Activated CD8-positive, alpha-beta T cell treated with anti-CD3 and anti-CD28 coated beads, Interleukin-2, amount 10 ng/mL, durations not matched to agents 7 days and 5 days (primary cell): ENCODE measurements around the gene GNAQ. TPM values are rescaled to one million over a fixed set of nuclear protein-coding genes. Genes with fewer than 3 reads are reported as not detected.

Experiments used
- ATAC-seq: fragments of 150-1000 bp; cut with Tn5 transposase; one replicate; pipeline ENCODE4 v1.10.0; 2021; ENCODE audit warnings: moderate library complexity
- CTCF ChIA-PET: fragments of 350-600 bp; sonication (Branson Sonifier 250); formaldehyde crosslinking; loops from one replicate; lab custom pipeline; 2021; ENCODE audit warnings: antibody characterized with exemption; lab: Charles Lee
- POLR2A ChIA-PET: fragments of 350-600 bp; sonication (Branson Sonifier 250); formaldehyde crosslinking; loops from one replicate; lab custom pipeline; 2021; ENCODE audit warnings: antibody characterized with exemption; lab: Charles Lee
- DNase-seq: peaks from one replicate; pipeline ENCODE4 v3.0.0-alpha.2; 2020
- H3K27ac Mint-ChIP-seq: one replicate; pipeline ENCODE4 v1.8.0; 2021; ENCODE audit warnings: mild to moderate bottlenecking, mixed read lengths
- H3K27me3 Mint-ChIP-seq: one replicate; pipeline ENCODE4 v1.8.0; 2021; ENCODE audit warnings: low read depth, mixed read lengths
- H3K36me3 Mint-ChIP-seq: one replicate; pipeline ENCODE4 v1.8.0; 2021; ENCODE audit warnings: low read depth, mixed read lengths
- H3K4me1 Mint-ChIP-seq: one replicate; pipeline ENCODE4 v1.8.0; 2021; ENCODE audit warnings: low read depth, mixed read lengths
- H3K4me3 Mint-ChIP-seq: one replicate; pipeline ENCODE4 v1.8.0; 2021; ENCODE audit warnings: mild to moderate bottlenecking, mixed read lengths
- H3K9me3 Mint-ChIP-seq: one replicate; pipeline ENCODE4 v1.8.0; 2022; ENCODE audit warnings: mixed read lengths; ENCODE audit not compliant: insufficient read depth
- total RNA-seq, 2 experiments: library from RNA; stranded (reverse); gene quantifications; one replicate each; pipeline ENCODE4 v1.2.3, GENCODE V29; 2021

Gene GNAQ
- total RNA-seq, 2 experiments from 2014 or later, result 29.0 to 29.7 TPM

GRCh38 chr9:77969083-77969482 lies 62.5 kb downstream of the GNAQ start:
- ATAC-seq (no peak), DNase-seq (no peak)
- Mint-ChIP-seq H3K27me3 (no peaks in the 10 kb centered on the region), H3K4me3 (no peak overlapping the region), H3K27ac (no peak overlapping the region), H3K4me1 (peaks cover 3% of the 10 kb centered on the region), H3K9me3 (no peaks in the 10 kb centered on the region), H3K36me3 (peaks cover 3% of the 10 kb centered on the region)
- CTCF ChIA-PET, result interaction anchor here (1.0 to 1.1 kb wide), 2 partner anchors 13 to 66 kb away, joined by 3 to 4 read pairs; no protein-coding TSS in a partner anchor
- POLR2A ChIA-PET, result no interaction called here

GRCh38 chr9:77968506-77968905 lies 63.1 kb downstream of the GNAQ start:
- Mint-ChIP-seq H3K27ac (no peak overlapping the region), H3K4me1 (peaks cover 3% of the 10 kb centered on the region), H3K9me3 (no peaks in the 10 kb centered on the region), H3K36me3 (peaks cover 3% of the 10 kb centered on the region), H3K27me3 (no peaks in the 10 kb centered on the region), H3K4me3 (no peak overlapping the region)
- no peak for DNase-seq
- POLR2A ChIA-PET, result no interaction called here
- CTCF ChIA-PET, result interaction anchor here (1.1 kb wide), 1 partner anchor 12 kb away, joined by 4 read pairs; no protein-coding TSS in a partner anchor
- ATAC-seq, result no peak

GRCh38 chr9:77966718-77967117 lies 64.9 kb downstream of the GNAQ start:
- Mint-ChIP-seq H3K9me3 (no peaks in the 10 kb centered on the region), H3K4me1 (peaks cover 3% of the 10 kb centered on the region), H3K27ac (no peak overlapping the region), H3K36me3 (peaks cover 9% of the 10 kb centered on the region), H3K27me3 (no peaks in the 10 kb centered on the region), H3K4me3 (no peak overlapping the region)
- CTCF ChIA-PET, result no interaction called here
- POLR2A ChIA-PET, result interaction anchor here (1.0 kb wide), 1 partner anchor 9 kb away, joined by 3 read pairs; no protein-coding TSS in a partner anchor
- ATAC-seq, result no peak
- no peak for DNase-seq

- H3K9me3 Mint-ChIP-seq, result no peaks in the 10 kb centered on the region
- DNase-seq (no peak), ATAC-seq (no peak)
- no peak overlapping the region for H3K4me3 Mint-ChIP-seq
- ChIA-PET POLR2A (interaction anchor here (0.6 kb wide), 1 partner anchor 67 kb away, joined by 3 read pairs; no protein-coding TSS in a partner anchor), CTCF (interaction anchor here (0.6 to 1.4 kb wide), 2 partner anchors 11 to 64 kb away, joined by 3 read pairs; no protein-coding TSS in a partner anchor)
- no peak overlapping the region for H3K27ac Mint-ChIP-seq
- peaks cover 3% of the 10 kb centered on the region for H3K4me1 Mint-ChIP-seq
- no peaks in the 10 kb centered on the region for H3K27me3 Mint-ChIP-seq
- H3K36me3 Mint-ChIP-seq, result peaks cover 8% of the 10 kb centered on the region
Observed at GRCh38 chr9:77965445-77966123, 66.0 kb downstream of the GNAQ start.

- no peak for DNase-seq
- H3K27ac Mint-ChIP-seq, result no peak overlapping the region
- no peak for ATAC-seq
- no peaks in the 10 kb centered on the region for H3K9me3 Mint-ChIP-seq
- ChIA-PET POLR2A (no interaction called here), CTCF (no interaction called here)
- no peaks in the 10 kb centered on the region for H3K27me3 Mint-ChIP-seq
- H3K4me1 Mint-ChIP-seq, result no peaks in the 10 kb centered on the region
- no peak overlapping the region for H3K4me3 Mint-ChIP-seq
- H3K36me3 Mint-ChIP-seq, result peaks cover 8% of the 10 kb centered on the region
Observed at GRCh38 chr9:77964258-77964657, 67.4 kb downstream of the GNAQ start.

GRCh38 chr9:77961541-77961940 lies 70.1 kb downstream of the GNAQ start:
- Mint-ChIP-seq H3K4me3 (no peak overlapping the region), H3K27ac (no peak overlapping the region), H3K4me1 (peaks cover 11% of the 10 kb centered on the region), H3K27me3 (no peaks in the 10 kb centered on the region), H3K9me3 (no peaks in the 10 kb centered on the region), H3K36me3 (peaks cover 10% of the 10 kb centered on the region)
- ATAC-seq, result no peak
- ChIA-PET CTCF (interaction anchor here (1.4 kb wide), 1 partner anchor 17 kb away, joined by 3 read pairs; no protein-coding TSS in a partner anchor), POLR2A (no interaction called here)
- no peak for DNase-seq

- Mint-ChIP-seq H3K36me3 (peaks cover 10% of the 10 kb centered on the region), H3K9me3 (no peaks in the 10 kb centered on the region), H3K4me1 (peaks cover 13% of the 10 kb centered on the region), H3K27ac (no peak overlapping the region), H3K27me3 (no peaks in the 10 kb centered on the region), H3K4me3 (no peak overlapping the region)
- no peak for DNase-seq
- no peak for ATAC-seq
- CTCF ChIA-PET, result interaction anchor here (1.0 to 1.4 kb wide), 2 partner anchors 16 to 75 kb away, joined by 3 read pairs; no protein-coding TSS in a partner anchor
- POLR2A ChIA-PET, result no interaction called here
Observed at GRCh38 chr9:77960356-77961153, 71.1 kb downstream of the GNAQ start.

- H3K4me1 Mint-ChIP-seq, result peaks cover 13% of the 10 kb centered on the region
- no peak overlapping the region for H3K4me3 Mint-ChIP-seq
- ChIA-PET CTCF (no interaction called here), POLR2A (no interaction called here)
- DNase-seq, result no peak
- no peak overlapping the region for H3K27ac Mint-ChIP-seq
- ATAC-seq, result no peak
- no peaks in the 10 kb centered on the region for H3K9me3 Mint-ChIP-seq
- H3K27me3 Mint-ChIP-seq, result no peaks in the 10 kb centered on the region
- peaks cover 10% of the 10 kb centered on the region for H3K36me3 Mint-ChIP-seq
Observed at GRCh38 chr9:77959803-77960202, 71.8 kb downstream of the GNAQ start.

- CTCF ChIA-PET, result interaction anchor here (1.2 kb wide), 1 partner anchor 19 kb away, joined by 4 read pairs; no protein-coding TSS in a partner anchor
- Mint-ChIP-seq H3K9me3 (no peaks in the 10 kb centered on the region), H3K27me3 (no peaks in the 10 kb centered on the region), H3K27ac (no peak overlapping the region), H3K4me1 (peaks cover 13% of the 10 kb centered on the region), H3K4me3 (no peak overlapping the region), H3K36me3 (peaks cover 5% of the 10 kb centered on the region)
- POLR2A ChIA-PET, result interaction anchor here (0.6 to 1.0 kb wide), 2 partner anchors 9 to 568 kb away, joined by 3 to 4 read pairs; no protein-coding TSS in a partner anchor
- no peak for DNase-seq
- ATAC-seq, result no peak
Observed at GRCh38 chr9:77957652-77958051, 74.0 kb downstream of the GNAQ start.

- H3K9me3 Mint-ChIP-seq, result no peaks in the 10 kb centered on the region
- H3K4me1 Mint-ChIP-seq, result peaks cover 13% of the 10 kb centered on the region
- ATAC-seq (no peak), DNase-seq (no peak)
- H3K36me3 Mint-ChIP-seq, result peaks cover 3% of the 10 kb centered on the region
- H3K27ac Mint-ChIP-seq, result no peak overlapping the region
- H3K4me3 Mint-ChIP-seq, result no peak overlapping the region
- ChIA-PET POLR2A (no interaction called here), CTCF (interaction anchor here (1.1 to 1.8 kb wide), 4 partner anchors 13 to 165 kb away, joined by 3 to 7 read pairs (median 4); no protein-coding TSS in a partner anchor)
- H3K27me3 Mint-ChIP-seq, result no peaks in the 10 kb centered on the region
Observed at GRCh38 chr9:77956555-77956954, 75.1 kb downstream of the GNAQ start.

- Mint-ChIP-seq H3K27ac (no peak overlapping the region), H3K4me3 (no peak overlapping the region), H3K36me3 (peaks cover 3% of the 10 kb centered on the region), H3K9me3 (no peaks in the 10 kb centered on the region), H3K4me1 (peaks cover 13% of the 10 kb centered on the region), H3K27me3 (no peaks in the 10 kb centered on the region)
- ChIA-PET CTCF (interaction anchor here (1.2 to 1.4 kb wide), 3 partner anchors 9 to 80 kb away, joined by 3 read pairs; no protein-coding TSS in a partner anchor), POLR2A (no interaction called here)
- no peak for DNase-seq
- ATAC-seq, result no peak
Observed at GRCh38 chr9:77954666-77955015, 77.0 kb downstream of the GNAQ start.
